GM21723 (cell line): ENCODE results near the gene ITPRIP.
A peak's percentile ranks its signal among the peaks of the same experiment; 100 is the strongest.

Experiments used
- ATAC-seq: cut with Tn5 transposase; IDR thresholded peaks from one replicate; pipeline ENCODE4 v1.9.1; 2021; ENCODE audit warnings: mild to moderate bottlenecking, moderate library complexity; ENCODE audit not compliant: unreplicated experiment

The ITPRIP gene

DNA sequence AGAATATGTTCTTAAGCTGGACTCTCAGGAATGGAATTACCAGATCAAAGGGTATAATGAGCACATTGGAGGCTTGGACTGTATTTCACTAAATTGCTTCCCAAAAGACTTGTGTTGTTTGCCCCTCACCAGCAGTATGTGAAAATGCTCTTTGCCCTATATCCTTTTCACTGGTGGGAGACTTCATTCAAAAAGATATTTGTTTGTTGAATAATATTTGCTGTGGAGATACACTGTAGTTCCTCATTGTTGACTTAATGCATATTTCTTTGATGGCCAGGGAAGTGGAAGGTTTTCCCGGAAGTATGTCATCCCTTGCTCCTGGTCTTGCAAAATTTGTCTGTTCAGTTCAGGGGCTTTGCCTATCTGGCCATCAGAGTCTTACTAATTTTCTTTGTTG, 49.9 kb downstream of the ITPRIP start:
- no peak for ATAC-seq

DNA sequence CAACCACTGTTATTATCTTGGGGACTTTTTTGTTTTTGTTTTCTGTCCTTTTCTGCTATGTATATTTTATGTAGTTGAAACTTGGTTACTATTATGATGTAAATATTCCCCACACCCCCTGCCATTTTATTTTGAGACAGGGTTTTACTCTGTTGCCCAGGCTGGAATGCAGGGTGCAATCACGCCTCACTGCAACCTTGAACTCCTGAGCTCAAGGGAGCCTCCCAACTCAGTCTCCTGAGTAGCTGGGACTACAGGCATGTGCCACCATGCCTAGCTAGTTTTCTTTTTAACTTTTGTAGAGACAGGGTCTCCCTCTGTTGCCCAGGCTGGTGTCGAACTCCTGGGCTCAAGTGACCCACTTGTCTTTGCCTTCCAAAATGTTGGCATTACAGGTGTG, 51.3 kb downstream of the ITPRIP start:
- no peak for ATAC-seq

DNA sequence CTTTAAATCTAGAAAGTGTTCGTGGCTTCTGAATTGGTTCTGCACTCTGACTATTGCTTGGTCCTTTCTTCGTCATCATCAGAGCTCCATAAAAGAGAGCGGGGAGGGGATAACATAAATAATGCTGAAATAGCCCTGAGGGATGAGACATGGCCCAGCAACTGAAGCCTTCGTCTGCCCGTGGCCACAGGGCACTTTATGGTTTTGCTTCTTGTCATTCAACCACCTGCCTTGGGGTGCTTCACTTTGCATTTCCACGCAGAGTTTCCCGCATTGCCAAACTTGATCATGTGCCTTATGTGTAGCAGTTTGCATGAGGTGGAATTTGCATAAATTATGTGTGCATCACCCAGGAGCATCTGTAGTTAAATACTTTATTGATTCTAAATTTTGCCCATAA, 53.4 kb downstream of the ITPRIP start:
- ATAC-seq = no peak

DNA sequence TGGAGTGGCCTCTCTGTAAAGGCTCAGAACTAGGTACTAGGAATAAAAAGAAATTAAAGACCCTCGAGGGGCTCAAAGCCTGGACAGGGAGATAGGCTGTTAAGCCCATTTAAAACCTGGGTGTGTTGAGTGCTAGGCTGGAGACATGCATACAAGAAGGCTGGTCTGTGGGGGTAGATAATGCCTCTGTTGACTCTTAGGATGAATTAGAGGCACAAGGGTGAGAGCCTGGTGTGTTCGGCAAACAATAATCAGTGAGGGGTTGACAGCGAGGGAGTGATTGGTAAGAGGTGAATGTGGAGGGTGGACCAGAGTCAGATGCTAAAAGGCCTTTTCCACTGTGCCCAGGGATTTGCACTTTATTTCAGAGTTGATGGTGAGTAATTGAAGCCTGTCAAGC, 56.6 kb downstream of the ITPRIP start:
- no peak for ATAC-seq

DNA sequence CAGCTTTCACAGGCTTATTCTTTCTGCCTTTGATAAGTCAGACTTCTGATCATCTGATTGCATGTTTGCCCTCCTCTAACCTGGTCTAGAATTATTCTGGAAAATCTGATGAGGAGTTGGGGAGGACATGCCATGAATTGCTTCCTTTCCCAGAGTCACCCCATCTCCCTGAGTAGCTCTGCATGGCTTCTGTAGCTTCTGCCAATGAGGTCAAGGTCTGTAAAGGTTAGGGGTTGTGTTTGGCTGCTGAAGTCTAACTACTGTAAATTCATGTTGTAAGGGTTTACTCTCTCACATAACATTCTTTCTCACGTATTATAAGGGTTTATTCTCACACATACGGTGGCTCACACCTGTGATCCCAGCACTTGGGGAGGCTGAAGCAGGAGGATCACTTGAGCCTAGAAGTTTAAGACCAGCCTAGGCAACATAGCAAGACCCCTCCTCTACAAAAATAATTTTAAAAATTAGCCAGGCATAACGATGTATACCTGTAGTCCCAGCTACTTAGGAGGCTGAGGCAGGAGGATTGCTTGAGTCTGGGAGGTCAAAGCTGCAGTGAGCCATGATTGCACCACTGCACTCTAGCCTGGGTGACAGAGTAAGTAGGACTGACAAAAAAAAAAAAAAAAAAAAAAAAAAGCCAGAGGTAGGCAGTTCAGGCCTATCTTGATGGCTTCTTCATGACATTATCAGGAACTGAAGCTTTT, 58.6 kb downstream of the ITPRIP start:
- no peak for ATAC-seq

DNA sequence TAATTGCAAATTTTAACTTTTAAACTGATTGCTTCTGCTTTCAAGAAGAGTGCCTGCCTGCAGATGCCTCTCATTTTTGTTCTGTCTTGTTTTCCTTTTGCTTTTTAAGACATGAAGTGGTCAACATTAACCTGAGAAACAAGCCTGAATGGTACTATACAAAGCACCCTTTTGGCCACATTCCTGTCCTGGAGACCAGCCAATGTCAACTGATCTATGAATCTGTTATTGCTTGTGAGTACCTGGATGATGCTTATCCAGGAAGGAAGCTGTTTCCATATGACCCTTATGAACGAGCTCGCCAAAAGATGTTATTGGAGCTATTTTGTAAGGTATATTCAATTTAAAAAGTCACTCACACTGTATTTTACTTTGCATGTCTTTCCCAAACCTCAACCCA, 60.5 kb downstream of the ITPRIP start:
- no peak for ATAC-seq

DNA sequence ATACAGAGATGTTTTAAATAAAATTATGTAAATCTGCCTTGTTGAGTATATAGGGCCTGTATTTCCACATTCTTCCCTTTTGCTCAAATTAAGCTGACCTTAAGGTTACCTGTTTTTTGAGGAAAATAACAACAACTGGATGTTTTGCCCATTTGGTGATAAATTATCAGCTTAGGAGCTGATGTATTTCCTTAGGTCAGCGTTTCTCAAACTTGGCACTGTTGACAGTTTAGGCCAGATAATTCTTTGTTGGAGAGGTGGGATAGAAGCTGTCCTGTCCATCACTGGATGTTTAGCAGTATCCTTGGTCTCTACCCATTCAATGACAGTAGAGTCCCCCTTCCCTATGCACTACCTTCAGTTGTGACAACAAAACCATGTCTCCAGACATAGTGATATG, 62.1 kb downstream of the ITPRIP start:
- ATAC-seq = no peak

DNA sequence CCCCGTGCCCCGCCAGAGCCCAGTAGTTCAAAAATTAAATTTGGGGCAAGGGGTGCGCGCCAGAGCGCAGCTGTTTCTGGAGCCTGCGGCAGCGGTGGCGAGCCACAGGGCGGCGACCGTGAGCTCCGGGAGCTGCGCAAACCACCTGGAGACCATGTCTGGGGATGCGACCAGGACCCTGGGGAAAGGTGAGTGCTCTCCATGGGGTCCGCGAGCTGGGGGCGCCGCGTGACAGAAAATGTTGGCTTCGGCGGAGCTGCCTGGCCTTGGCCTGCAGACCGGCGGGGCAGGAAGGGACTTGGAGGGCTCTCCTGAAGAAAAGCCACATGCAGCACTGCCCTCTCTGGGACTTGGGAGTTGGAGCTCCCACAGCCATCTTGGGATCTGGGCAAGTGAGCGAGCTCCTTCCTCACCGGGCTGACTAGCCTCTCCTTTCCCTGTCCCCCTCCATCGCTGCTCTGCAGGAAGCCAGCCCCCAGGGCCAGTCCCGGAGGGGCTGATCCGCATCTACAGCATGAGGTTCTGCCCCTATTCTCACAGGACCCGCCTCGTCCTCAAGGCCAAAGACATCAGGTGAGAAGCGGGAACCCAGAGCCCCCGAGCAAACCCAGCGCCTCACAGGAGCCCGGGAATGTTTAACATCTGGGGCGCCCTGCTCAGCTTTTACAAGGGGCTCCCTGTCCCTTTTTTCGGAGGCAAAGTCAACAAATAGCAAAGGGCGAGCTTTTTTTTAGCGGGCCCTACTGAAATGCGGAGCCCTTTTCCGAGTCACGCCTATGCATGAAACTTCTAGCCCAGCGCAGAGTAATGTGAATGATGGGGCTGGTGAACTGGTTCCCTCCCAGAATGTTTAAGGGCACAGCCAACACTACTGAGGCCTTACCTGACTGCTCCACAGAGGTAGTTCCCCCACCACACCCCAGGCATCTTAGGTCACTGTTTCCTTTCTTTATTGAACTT, 63.2 kb downstream of the ITPRIP start:
- ATAC-seq = peak; percentile 87

DNA sequence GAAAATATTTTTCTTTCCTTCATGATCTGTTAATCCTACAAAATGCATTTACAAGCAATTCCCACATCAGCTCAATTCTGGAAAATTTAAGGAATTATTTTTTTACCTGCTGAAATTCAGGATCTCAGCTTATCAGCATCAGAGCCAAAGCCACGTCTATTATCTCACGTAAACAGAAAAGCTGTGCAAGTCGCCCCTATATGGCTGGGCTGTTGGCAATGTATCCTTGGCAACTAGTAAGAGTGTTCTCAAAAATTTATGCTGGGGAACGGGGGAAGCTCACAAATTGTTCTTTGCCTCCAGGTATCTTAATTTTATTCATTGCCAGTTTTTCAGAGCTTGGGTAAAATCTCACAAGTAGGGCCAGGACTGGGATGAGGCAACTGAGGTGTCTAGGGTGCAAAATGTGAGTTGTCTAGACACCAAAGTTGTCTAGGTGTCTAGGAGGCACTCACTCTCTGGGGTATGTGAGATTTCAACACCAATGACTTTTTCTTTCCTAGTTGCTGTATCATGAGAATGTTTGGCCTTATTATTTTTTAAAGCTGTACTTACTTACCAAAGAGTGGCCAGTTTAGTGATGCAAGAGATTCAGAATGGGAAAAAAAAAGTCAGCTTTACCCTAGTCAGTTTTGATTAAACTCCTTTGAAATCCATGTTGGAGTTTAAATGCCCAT, 64.2 kb downstream of the ITPRIP start:
- no peak for ATAC-seq

DNA sequence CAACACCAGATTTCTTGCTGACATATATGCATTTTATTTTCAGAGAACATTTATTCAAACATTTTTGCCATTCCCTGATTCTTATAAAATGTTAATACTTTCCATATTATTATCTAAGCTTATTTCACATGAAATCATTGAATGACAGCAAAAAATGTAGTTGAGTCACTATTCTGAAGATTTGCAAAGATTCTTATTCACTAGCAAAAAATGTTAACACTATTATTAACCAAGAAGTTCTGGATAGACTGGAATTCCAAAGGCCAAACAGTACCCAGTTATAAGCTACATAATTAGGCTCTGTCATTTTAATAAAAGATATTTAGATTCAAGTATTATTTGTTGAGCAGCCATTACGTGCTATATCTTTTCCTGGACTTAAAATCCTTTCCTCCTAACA, 65.0 kb downstream of the ITPRIP start:
- ATAC-seq = no peak

DNA sequence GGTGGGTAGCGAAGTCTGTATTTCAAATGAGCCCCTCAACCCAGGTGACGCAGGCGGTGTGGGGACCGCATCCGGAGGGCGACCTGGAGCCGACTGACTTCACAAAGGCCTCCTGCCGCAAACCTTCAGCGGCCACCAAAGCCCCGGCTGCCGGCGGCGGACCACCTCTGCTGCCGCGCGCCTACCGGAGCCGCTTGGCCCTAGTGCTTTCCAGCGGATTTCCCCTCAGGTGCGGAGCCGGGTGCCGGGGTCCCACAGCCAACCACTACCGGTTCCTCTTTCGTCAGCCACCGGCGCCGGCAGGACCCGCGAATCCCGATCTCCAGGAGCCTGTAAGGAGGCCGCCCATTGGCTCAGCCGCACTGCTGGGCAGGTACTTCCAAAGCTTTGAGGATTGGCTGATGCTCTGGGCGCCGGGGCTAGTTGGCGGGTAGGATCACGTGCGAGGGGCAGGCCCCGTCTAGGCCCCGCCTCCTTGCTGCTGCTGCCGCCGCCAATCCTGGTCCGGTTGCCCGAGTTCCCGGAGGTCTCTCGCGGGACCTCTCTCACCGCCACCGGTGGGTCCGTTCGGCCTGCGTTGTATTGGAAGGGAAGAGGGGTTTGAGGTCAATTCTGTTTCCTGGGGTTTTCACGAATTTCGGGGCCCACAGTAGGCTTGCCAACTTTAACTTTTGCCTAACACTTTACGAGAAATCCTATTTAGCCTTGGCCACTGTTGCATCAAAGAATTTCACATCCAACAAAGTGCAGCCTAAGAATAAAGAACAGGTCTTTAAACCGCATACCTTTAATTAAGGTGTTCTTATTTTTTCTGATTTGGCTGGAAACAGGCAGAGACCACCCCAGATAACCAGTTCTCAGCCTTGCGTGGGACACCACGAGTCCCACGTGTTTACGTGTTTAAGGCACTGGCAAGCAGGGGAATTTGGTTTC, 69.3 kb downstream of the ITPRIP start, which contains the start of gene GSTO2:
Gene GSTO2 (plus strand): TSS at position 472 of the 933 bp plus-strand sequence. CDS start 5,732 bp downstream, outside the sequence.
- ATAC-seq = peak; percentile 99

DNA sequence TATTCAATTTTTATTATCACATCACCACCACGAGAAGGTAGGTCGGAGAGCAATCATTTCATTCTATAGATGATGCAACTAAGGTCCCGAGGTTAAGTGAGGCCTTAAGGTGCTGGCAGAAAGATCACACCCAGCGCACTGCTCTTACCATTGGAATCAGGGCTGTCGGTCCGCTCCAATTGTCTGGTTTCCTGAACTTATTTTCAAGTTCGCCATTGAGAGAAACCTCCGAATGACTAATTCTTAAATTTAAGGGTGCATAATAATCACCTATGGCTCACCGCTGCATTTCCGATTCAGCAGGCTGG, 69.9 kb downstream of the ITPRIP start:
- peak; percentile 1 for ATAC-seq

DNA sequence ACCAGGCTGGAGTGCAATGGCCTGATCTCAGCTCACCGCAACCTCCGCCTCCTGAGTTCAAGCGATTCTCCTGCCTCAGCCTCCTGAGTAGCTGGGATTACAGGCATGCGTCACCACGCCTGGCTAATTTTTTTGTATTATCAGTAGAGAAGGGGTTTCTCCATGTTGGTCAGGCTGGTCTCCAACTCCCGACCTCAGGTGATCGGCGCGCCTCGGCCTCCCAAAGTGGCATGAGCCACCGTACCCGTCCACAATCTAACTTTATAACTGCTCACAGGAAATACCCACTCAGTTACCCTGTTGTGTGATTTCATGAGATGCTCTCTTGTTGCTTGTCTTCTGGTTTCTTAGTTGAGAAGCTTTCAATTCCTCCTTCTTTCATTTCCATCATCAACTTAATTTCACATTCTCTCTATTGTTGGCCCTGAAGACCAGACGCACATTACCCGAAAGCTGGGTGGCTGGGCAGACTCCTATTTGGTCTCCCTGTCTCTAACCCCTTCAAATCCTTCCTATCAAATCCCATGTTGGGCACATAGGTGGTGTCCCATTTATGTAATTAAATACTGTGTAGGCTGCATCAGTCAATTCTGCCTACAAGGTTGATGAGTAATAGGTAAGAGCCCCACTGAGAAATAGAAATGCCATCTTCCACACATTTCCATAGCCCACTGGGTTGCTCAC, 70.4 kb downstream of the ITPRIP start:
- ATAC-seq = no peak

DNA sequence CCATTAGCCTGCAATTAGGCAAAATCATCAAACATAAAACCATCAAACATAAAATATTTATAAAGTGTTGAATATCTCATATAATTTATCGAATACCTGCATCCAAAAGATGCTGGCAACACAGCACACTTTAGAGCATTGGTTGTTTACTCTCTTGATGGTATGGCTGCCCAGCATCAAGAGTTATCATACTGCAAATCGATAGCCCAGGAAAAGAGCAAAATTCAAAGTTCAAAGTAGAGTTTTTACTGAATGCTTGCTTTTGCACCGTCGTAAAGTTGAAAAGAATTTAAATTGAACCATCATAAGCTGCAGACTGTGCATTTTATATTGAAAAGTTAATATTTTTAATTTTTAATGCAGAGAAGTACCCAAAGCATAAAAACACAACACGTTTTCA, 73.5 kb downstream of the ITPRIP start:
- ATAC-seq = no peak

DNA sequence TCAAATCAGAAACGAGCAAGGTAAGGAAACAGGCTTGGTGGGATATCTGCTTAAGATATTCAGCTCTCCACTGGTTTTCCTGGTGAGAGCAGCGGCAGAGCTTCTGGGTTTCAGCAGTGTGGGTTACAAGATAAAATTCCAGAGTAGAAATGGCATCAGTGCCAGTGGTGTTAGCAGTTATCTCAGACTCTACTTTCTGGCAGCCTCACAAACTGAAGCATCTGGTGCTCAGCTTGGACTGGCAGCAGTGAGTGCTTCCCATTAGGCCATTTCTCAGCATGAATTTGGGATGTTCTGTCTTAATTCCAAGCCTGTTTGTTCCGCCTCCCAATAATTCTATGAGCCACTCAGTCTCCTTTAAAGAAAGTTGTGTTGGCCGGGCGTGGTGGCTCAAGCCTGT, 76.2 kb downstream of the ITPRIP start:
- no peak for ATAC-seq

DNA sequence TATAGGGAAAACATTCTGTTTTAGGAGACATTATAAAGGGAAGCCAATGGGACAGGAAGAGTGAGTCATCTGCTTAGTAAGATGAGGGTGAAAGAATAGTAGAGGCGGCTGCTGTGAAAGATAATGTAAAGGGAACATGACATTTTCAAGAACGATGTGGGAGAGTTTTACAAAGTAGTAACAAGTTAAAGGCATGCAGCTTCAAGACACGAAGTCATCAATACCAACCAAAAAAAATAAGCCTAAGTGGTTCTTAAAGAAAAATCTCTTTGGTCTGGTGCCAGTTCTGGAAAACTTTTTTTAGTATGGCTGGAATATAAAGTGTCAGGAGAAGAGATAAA, 77.5 kb downstream of the ITPRIP start:
- no peak for ATAC-seq

DNA sequence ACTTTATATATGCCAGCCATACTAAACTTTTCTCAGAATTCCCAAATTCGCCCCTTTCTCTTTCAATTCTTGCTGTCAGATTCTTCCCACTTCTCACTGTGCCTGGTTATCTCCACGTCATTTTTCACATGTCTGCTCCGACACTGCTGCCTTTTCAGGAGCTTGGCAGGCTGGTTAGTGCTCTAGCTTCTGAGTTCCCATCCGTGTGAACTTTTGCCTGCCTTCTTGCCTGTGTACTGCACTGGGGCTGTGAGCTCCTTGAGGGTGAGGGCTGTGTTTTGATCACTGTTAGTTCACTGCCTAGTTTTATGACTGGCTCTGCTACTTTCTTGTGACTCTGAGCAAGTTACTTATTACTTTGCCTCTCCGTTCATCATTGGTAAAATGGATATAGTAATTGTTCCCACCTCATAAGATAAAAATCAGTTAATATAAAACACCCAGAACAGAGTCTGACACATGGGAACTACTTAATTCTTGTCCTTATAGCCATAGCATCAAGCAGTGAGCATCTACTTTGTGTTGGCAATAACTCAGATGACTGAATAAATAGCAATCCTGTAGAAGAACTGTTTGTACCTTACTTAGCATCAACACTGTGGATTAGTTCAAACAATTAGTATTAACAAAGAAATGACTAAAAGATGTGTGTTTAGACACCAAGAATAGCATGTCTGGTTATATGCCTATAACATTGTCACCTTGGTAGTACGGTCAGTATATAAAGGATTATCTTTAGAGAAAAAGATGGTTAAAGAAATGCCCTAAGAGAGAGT, 78.1 kb downstream of the ITPRIP start:
- no peak for ATAC-seq
